HCT116 (cell line): ENCODE data around the gene CPS1. TPM values are rescaled to one million over a fixed set of nuclear protein-coding genes. Genes with fewer than 3 reads are reported as not detected.

Experiments
- ATAC-seq: fragments of 200-7000 bp; cut with Tn5 transposase; 2 replicates; pipeline ENCODE4 v1.9.1; 2020; ENCODE audit warnings: mild to moderate bottlenecking, moderate library complexity
- BruUV-seq: library from RNA; stranded (reverse); fragments of 400-500 nt; replicated peaks from 2 replicates; lab custom pipeline; 2021; lab: Mats Ljungman, UMichigan
- CTCF ChIA-PET: fragments of 300-600 bp; sonication (Branson Sonifier 250); formaldehyde crosslinking; loops from one replicate; lab custom pipeline; 2021; ENCODE audit warnings: antibody characterized with exemption; lab: Charles Lee
- POLR2A ChIA-PET: fragments of 300-600, 350-600 bp; sonication (Branson Sonifier 250); formaldehyde crosslinking; loops from one replicate; lab custom pipeline; 2021; ENCODE audit warnings: antibody characterized with exemption; lab: Charles Lee
- RAD21 ChIA-PET, 2 experiments: fragments of 300-600 bp; sonication (Branson Sonifier 250); formaldehyde crosslinking; loops; one replicate each; lab custom pipeline; 2023; ENCODE audit warnings: low total read pairs in 2 of 2; ENCODE audit not compliant: uncharacterized antibody in 2 of 2, unreplicated experiment in 2 of 2, low non-redundant PET in 1 of 2; lab: Charles Lee
- DNase-seq: peaks from one replicate; pipeline ENCODE4 v3.0.0-alpha.2; 2010; ENCODE audit warnings: low read depth, low spot score
- H2AFZ ChIP-seq: fragments of 200-600 bp; shearing (Covaris generic), sonication (generic); 2 replicates; pipeline ENCODE4 v1.6.1; 2017; ENCODE audit warnings: low read depth, mixed run types, mixed read lengths, antibody characterized with exemption, low read length; ENCODE audit not compliant: poor library complexity, severe bottlenecking
- H3K27ac ChIP-seq: 2 replicates; pipeline ENCODE4 v1.5.1; 2012; ENCODE audit warnings: low read depth, low read length
- H3K27me3 ChIP-seq: fragments of 200-600 bp; sonication (generic); 2 replicates; pipeline ENCODE4 v1.6.1; 2016; ENCODE audit warnings: mixed run types, low read length, mixed read lengths; ENCODE audit not compliant: insufficient read depth
- H3K36me3 ChIP-seq, 2 experiments: fragments of 200-500 bp in 1 of 2; fragments of 200-600 bp in 1 of 2; sonication (Bioruptor generic) in 1 of 2; sonication (generic) in 1 of 2; 2 replicates each; pipeline versions ENCODE4 v1.5.1 to v1.6.1; 2014 to 2016; ENCODE audit warnings: low read length in 2 of 2, inconsistent platforms in 1 of 2, mixed read lengths in 1 of 2, mixed run types in 1 of 2; ENCODE audit not compliant: insufficient read depth in 2 of 2, control insufficient read depth in 1 of 2
- H3K4me1 ChIP-seq, 2 experiments: fragments of 200-600 bp in 1 of 2; sonication (generic) in 1 of 2; 2 replicates each; pipeline versions ENCODE4 v1.5.1 to v1.6.1; 2012 to 2017; ENCODE audit warnings: low read length in 2 of 2, inconsistent platforms in 1 of 2, mild to moderate bottlenecking in 1 of 2, mixed read lengths in 1 of 2, mixed run types in 1 of 2, moderate library complexity in 1 of 2; ENCODE audit not compliant: insufficient read depth in 2 of 2, control insufficient read depth in 1 of 2
- H3K4me2 ChIP-seq: fragments of 200-600 bp; sonication (generic); 2 replicates; pipeline ENCODE4 v1.6.1; 2017; ENCODE audit warnings: mixed run types, low read length, mixed read lengths
- H3K4me3 ChIP-seq, 2 experiments: fragments of 200-600 bp in 1 of 2; sonication (generic) in 1 of 2; replicated peaks in 1 of 2; 2 replicates each; pipeline ENCODE4 v1.5.1; 2011 to 2016; ENCODE audit warnings: low read length in 2 of 2, control low read depth in 1 of 2, low read depth in 1 of 2, mild to moderate bottlenecking in 1 of 2, mixed read lengths in 1 of 2, mixed run types in 1 of 2
- H3K79me2 ChIP-seq: fragments of 200-600 bp; sonication (generic); 2 replicates; pipeline ENCODE4 v1.6.1; 2017; ENCODE audit warnings: mild to moderate bottlenecking, mixed run types, low read length, moderate library complexity, mixed read lengths; ENCODE audit not compliant: insufficient read depth
- H3K9ac ChIP-seq: fragments of 200-600 bp; sonication (generic); 2 replicates; pipeline ENCODE4 v1.6.1; 2016; ENCODE audit warnings: low read length, mixed read lengths
- H3K9me2 ChIP-seq: fragments of 200-600 bp; sonication (generic), shearing (Covaris generic); 2 replicates; pipeline ENCODE4 v1.6.1; 2017; ENCODE audit warnings: mixed run types, mild to moderate bottlenecking, moderate library complexity; ENCODE audit not compliant: insufficient read depth
- H3K9me3 ChIP-seq, 2 experiments: fragments of 200-500 bp in 1 of 2; fragments of 200-600 bp in 1 of 2; sonication (Bioruptor generic) in 1 of 2; sonication (generic) in 1 of 2; 2 replicates each; pipeline ENCODE4 v1.6.1; 2014 to 2017; ENCODE audit warnings: low read length in 2 of 2, mixed read lengths in 2 of 2, inconsistent platforms in 1 of 2, low read depth in 1 of 2, mild to moderate bottlenecking in 1 of 2, mixed run types in 1 of 2, moderate library complexity in 1 of 2; ENCODE audit not compliant: control insufficient read depth in 1 of 2, insufficient read depth in 1 of 2
- H4K20me1 ChIP-seq: fragments of 200-600 bp; sonication (generic), shearing (Covaris generic); 2 replicates; pipeline ENCODE4 v1.6.1; 2017; ENCODE audit warnings: mixed run types, mild to moderate bottlenecking, moderate library complexity; ENCODE audit not compliant: insufficient read depth
- ATF3 ChIP-seq: IDR thresholded peaks from 2 replicates; pipeline ENCODE4 v1.6.1; 2012
- CBX3 ChIP-seq: IDR thresholded peaks from 2 replicates; pipeline ENCODE4 v1.6.1; 2012; ENCODE audit warnings: low read depth
- EGR1 ChIP-seq: IDR thresholded peaks from 2 replicates; pipeline ENCODE4 v1.6.1; 2012; ENCODE audit warnings: low read depth
- ELF1 ChIP-seq: IDR thresholded peaks from 2 replicates; pipeline ENCODE4 v1.6.1; 2012; ENCODE audit warnings: low read depth, borderline replicate concordance
- EZH2 ChIP-seq: fragments of 200-600 bp; sonication (generic); IDR thresholded peaks from 2 replicates; pipeline ENCODE4 v1.6.1; 2017; ENCODE audit warnings: antibody characterized with exemption, mixed run types
- FOSL1 ChIP-seq: IDR thresholded peaks from 2 replicates; pipeline ENCODE4 v1.6.1; 2012; ENCODE audit warnings: low read depth
- JUND ChIP-seq: IDR thresholded peaks from 2 replicates; pipeline ENCODE4 v1.6.1; 2012
- MAX ChIP-seq: IDR thresholded peaks from 2 replicates; pipeline ENCODE4 v1.6.1; 2012
- POLR2A ChIP-seq: IDR thresholded peaks from 2 replicates; pipeline ENCODE4 v1.7.0; 2011; ENCODE audit warnings: borderline replicate concordance; ENCODE audit not compliant: insufficient read depth, insufficient read length; ENCODE audit errors: extremely low read depth
- POLR2AphosphoS5 ChIP-seq: IDR thresholded peaks from 2 replicates; pipeline ENCODE4 v1.6.1; 2011; ENCODE audit warnings: mild to moderate bottlenecking, low read depth, low read length, moderate library complexity
- RAD21 ChIP-seq: IDR thresholded peaks from 2 replicates; pipeline ENCODE4 v1.6.1; 2012; ENCODE audit warnings: low read depth, mild to moderate bottlenecking
- REST ChIP-seq: IDR thresholded peaks from 2 replicates; pipeline ENCODE4 v1.6.1; 2012; ENCODE audit warnings: low read depth
- SIN3A ChIP-seq: IDR thresholded peaks from 2 replicates; pipeline ENCODE4 v1.6.1; 2012; ENCODE audit warnings: low read depth
- SP1 ChIP-seq: IDR thresholded peaks from 2 replicates; pipeline ENCODE4 v1.6.1; 2012; ENCODE audit warnings: low read depth
- SRF ChIP-seq: IDR thresholded peaks from 2 replicates; pipeline ENCODE4 v1.6.1; 2012; ENCODE audit warnings: low read depth
- TCF7L2 ChIP-seq: IDR thresholded peaks from 2 replicates; pipeline ENCODE4 v1.7.0; 2011; ENCODE audit warnings: borderline replicate concordance, inconsistent platforms; ENCODE audit not compliant: insufficient read depth, insufficient read length; ENCODE audit errors: extremely low read depth
- ZFX ChIP-seq: fragments of 450-650 bp; IDR thresholded peaks from 2 replicates; pipeline ENCODE4 v1.6.1; 2017
- ZNF274 ChIP-seq: fragments of 200-500 bp; sonication (Bioruptor generic); IDR thresholded peaks from 2 replicates; pipeline ENCODE4 v1.6.1; 2014; ENCODE audit warnings: mild to moderate bottlenecking, low read depth, low read length, inconsistent platforms
- intact Hi-C: fragments of 100-400 bp; cut with micrococcal nuclease; formaldehyde crosslinking; loops from 2 replicates; pipeline ENCODE4 v1.10.0; 2022
- total RNA-seq: library from RNA; stranded (reverse); gene quantifications from one replicate; pipeline ENCODE4 v1.2.1, GENCODE V29; 2021; ENCODE audit not compliant: unreplicated experiment

CPS1 gene
- total RNA-seq, 1 experiment from 2014 or later = 37.5 TPM

GRCh38 chr2:210676067-210676466, 119.7 kb downstream of the CPS1 start:
- TF ChIP-seq POLR2A = no peak
- no peak for TF ChIP-seq TCF7L2
- TF ChIP-seq ZNF274 = no peak
- TF ChIP-seq SP1 = no peak
- no peak for TF ChIP-seq ZFX
- no peak for TF ChIP-seq MAX
- no peak for TF ChIP-seq POLR2AphosphoS5
- no peak for TF ChIP-seq RAD21
- no peak for TF ChIP-seq CBX3
- no peak for TF ChIP-seq ELF1
- TF ChIP-seq REST = no peak
- no peak for TF ChIP-seq SIN3A
- no peak for TF ChIP-seq FOSL1
- TF ChIP-seq EGR1 = no peak
- TF ChIP-seq JUND = no peak
- TF ChIP-seq ATF3 = no peak
- no peak for TF ChIP-seq EZH2
- TF ChIP-seq SRF = no peak
- no peaks in the 10 kb centered on the region for H3K4me1 ChIP-seq
- no peak overlapping the region for H3K4me2 ChIP-seq
- no peak overlapping the region for H3K27ac ChIP-seq
- ChIA-PET RAD21 (no interaction called here), POLR2A (no interaction called here), CTCF (no interaction called here)
- no peak overlapping the region for H2AFZ ChIP-seq
- DNase-seq (no peak), ATAC-seq (no peak)
- H3K9ac ChIP-seq = no peak overlapping the region
- intact Hi-C loops = no loop called here
- no TSS peak for BruUV-seq
- H4K20me1 ChIP-seq = no peaks in the 10 kb centered on the region
- no peaks in the 10 kb centered on the region for H3K27me3 ChIP-seq
- H3K79me2 ChIP-seq = no peaks in the 10 kb centered on the region
- H3K4me3 ChIP-seq = no peak overlapping the region
- no peaks in the 10 kb centered on the region for H3K9me3 ChIP-seq
- no peaks in the 10 kb centered on the region for H3K36me3 ChIP-seq
- H3K9me2 ChIP-seq = no peaks in the 10 kb centered on the region
